Panc1 (cell line): ENCODE results near the gene NAGK. TPM values are rescaled to one million over a fixed set of nuclear protein-coding genes. Genes with fewer than 3 reads are reported as not detected.
"Not testable (repeated sequence)": the region's sequence is repeated elsewhere in the genome, so short reads cannot be mapped to it uniquely, and the experiment has no call there.

Experiments used
- ATAC-seq: fragments of 200-7000 bp; cut with Tn5 transposase; 2 replicates; pipeline ENCODE4 v1.9.1; 2020; ENCODE audit warnings: mild to moderate bottlenecking, moderate library complexity
- BruUV-seq: library from RNA; stranded (reverse); fragments of 400-500 nt; replicated peaks from 2 replicates; lab custom pipeline; 2021; lab: Mats Ljungman, UMichigan
- CTCF ChIA-PET: fragments of 300-600 bp; sonication (Branson Sonifier 250); formaldehyde crosslinking; loops from one replicate; lab custom pipeline; 2022; ENCODE audit warnings: antibody characterized with exemption; lab: Charles Lee
- POLR2A ChIA-PET: fragments of 300-600 bp; sonication (Branson Sonifier 250); formaldehyde crosslinking; loops from one replicate; lab custom pipeline; 2022; ENCODE audit warnings: antibody characterized with exemption; lab: Charles Lee
- DNase-seq: peaks from one replicate; pipeline ENCODE4 v3.0.0-alpha.2; 2010; ENCODE audit warnings: low read depth, low spot score
- H3K27ac ChIP-seq: 2 replicates; pipeline ENCODE4 v1.5.1; 2011; ENCODE audit warnings: mild to moderate bottlenecking, low read length, inconsistent platforms
- H3K27me3 ChIP-seq: fragments of 200-500 bp; sonication (Bioruptor generic); 2 replicates; pipeline ENCODE4 v1.6.0; 2014; ENCODE audit warnings: low read length, inconsistent platforms; ENCODE audit not compliant: control insufficient read depth, insufficient read depth
- H3K36me3 ChIP-seq: fragments of 200-500 bp; sonication (Bioruptor generic); 2 replicates; pipeline ENCODE4 v1.5.1; 2014; ENCODE audit warnings: inconsistent platforms, mild to moderate bottlenecking, low read length, moderate library complexity; ENCODE audit not compliant: control insufficient read depth, insufficient read depth
- H3K4me1 ChIP-seq: 2 replicates; pipeline ENCODE4 v1.5.1; 2011; ENCODE audit warnings: inconsistent platforms, mild to moderate bottlenecking, low read length, moderate library complexity; ENCODE audit not compliant: control insufficient read depth, insufficient read depth
- H3K4me3 ChIP-seq, 2 experiments: 2 replicates each; pipeline ENCODE4 v1.5.1; 2011 to 2012; ENCODE audit warnings: low read depth in 2 of 2, low read length in 2 of 2, mild to moderate bottlenecking in 2 of 2, inconsistent platforms in 1 of 2, moderate library complexity in 1 of 2
- H3K9me3 ChIP-seq: fragments of 200-500 bp; sonication (Bioruptor generic); 2 replicates; pipeline ENCODE4 v1.5.1; 2014; ENCODE audit warnings: low read depth, mild to moderate bottlenecking, inconsistent platforms, low read length, moderate library complexity; ENCODE audit not compliant: control insufficient read depth, insufficient read depth
- CTCF ChIP-seq: fragments of 450-650 bp; IDR thresholded peaks from 2 replicates; pipeline ENCODE4 v1.5.1; 2017; ENCODE audit warnings: mild to moderate bottlenecking
- POLR2AphosphoS5 ChIP-seq: IDR thresholded peaks from 2 replicates; pipeline ENCODE4 v1.6.1; 2012; ENCODE audit warnings: mild to moderate bottlenecking, low read depth, low read length, moderate library complexity
- REST ChIP-seq, 2 experiments: IDR thresholded peaks; 2 replicates each; pipeline ENCODE4 v1.6.1; 2011 to 2012; ENCODE audit warnings: low read depth in 2 of 2, control low read depth in 1 of 2, low read length in 1 of 2, mild to moderate bottlenecking in 1 of 2, moderate library complexity in 1 of 2; ENCODE audit not compliant: insufficient read depth in 1 of 2
- SIN3A ChIP-seq: IDR thresholded peaks from 2 replicates; pipeline ENCODE4 v1.6.1; 2012; ENCODE audit warnings: low read depth, mild to moderate bottlenecking, low read length, moderate library complexity, borderline replicate concordance; ENCODE audit not compliant: insufficient read depth
- TCF7L2 ChIP-seq: IDR thresholded peaks from 2 replicates; pipeline ENCODE4 v1.6.1; 2011; ENCODE audit warnings: mild to moderate bottlenecking, low read depth, low read length, inconsistent platforms
- in situ Hi-C: cut with HindIII; loops from 2 replicates; pipeline ENCODE4 v1.10.0; 2016; ENCODE audit warnings: low sequenced_read_pairs, low pct_unique_long_range_greater_than_20kb
- intact Hi-C: fragments of 100-400 bp; cut with micrococcal nuclease; formaldehyde crosslinking; loops from one replicate; pipeline ENCODE4 v1.10.0; 2022; ENCODE audit not compliant: unreplicated experiment
- total RNA-seq: library from RNA; stranded (reverse); gene quantifications from one replicate; pipeline ENCODE4 v1.2.1, GENCODE V29; 2021; ENCODE audit not compliant: unreplicated experiment

Gene NAGK
- total RNA-seq, 1 experiment from 2014 or later, result 80.2 TPM

- TF ChIP-seq SIN3A (no peak), CTCF (no peak), REST (IDR thresholded peaks at IDR 0.05; ENCODE audit: insufficient read depth in 1 of 2, low read depth in 2 of 2, low read length in 1 of 2) (no peak), POLR2AphosphoS5 (no peak; the same call in 1 of the 2 replicates), TCF7L2 (no peak)
- ChIA-PET CTCF (no interaction called here), POLR2A (no interaction called here)
- no peak for ATAC-seq
- Histone ChIP-seq H3K27ac (no peak overlapping the region), H3K4me3 (no peak overlapping the region), H3K36me3 (no peaks in the 10 kb centered on the region), H3K9me3 (no peaks in the 10 kb centered on the region), H3K4me1 (no peaks in the 10 kb centered on the region), H3K27me3 (peaks cover 2% of the 10 kb centered on the region)
- DNase-seq, result no peak
- in situ Hi-C loops, result no loop called here
- intact Hi-C loops, result no loop called here
- no TSS peak for BruUV-seq
These were observed 14.2 kb downstream of the NAGK start for GRCh38 chr2:71082402-71083252.

- DNase-seq, H3K36me3 ChIP-seq, H3K27me3 ChIP-seq, H3K4me1 ChIP-seq, POLR2A ChIA-PET, H3K4me3 ChIP-seq, CTCF ChIA-PET, intact Hi-C loops, H3K27ac ChIP-seq, in situ Hi-C loops, BruUV-seq, H3K9me3 ChIP-seq, ATAC-seq: not testable (repeated sequence)
These were observed 14.8 kb downstream of the NAGK start for GRCh38 chr2:71083297-71083696.

- POLR2A ChIA-PET, H3K36me3 ChIP-seq, H3K27me3 ChIP-seq, in situ Hi-C loops, H3K4me3 ChIP-seq, intact Hi-C loops, H3K9me3 ChIP-seq, BruUV-seq, H3K4me1 ChIP-seq, CTCF ChIA-PET, ATAC-seq, H3K27ac ChIP-seq, DNase-seq: not testable (repeated sequence)
These were observed 15.4 kb downstream of the NAGK start for GRCh38 chr2:71083752-71084312.

- DNase-seq, ATAC-seq, CTCF ChIA-PET, H3K27me3 ChIP-seq, in situ Hi-C loops, intact Hi-C loops, BruUV-seq, H3K27ac ChIP-seq, H3K9me3 ChIP-seq, H3K4me3 ChIP-seq, H3K4me1 ChIP-seq, POLR2A ChIA-PET, H3K36me3 ChIP-seq: not testable (repeated sequence)
These were observed 17.0 kb downstream of the NAGK start for GRCh38 chr2:71085325-71086003.

GRCh38 chr2:71089475-71089874, 21.0 kb downstream of the NAGK start:
- DNase-seq, H3K9me3 ChIP-seq, H3K4me1 ChIP-seq, H3K36me3 ChIP-seq, POLR2A ChIA-PET, CTCF ChIA-PET, BruUV-seq, in situ Hi-C loops, H3K27ac ChIP-seq, H3K27me3 ChIP-seq, ATAC-seq, intact Hi-C loops, H3K4me3 ChIP-seq: not testable (repeated sequence)
